Stimulated activated CD8-positive, alpha-beta memory T cell treated with anti-CD3 and anti-CD28 coated beads, Interleukin-7, amount 100 ng/mL, for 48 hours (primary cell): ENCODE measurements around the gene FAM181A.

Source experiments
- DNase-seq, 2 donors: peaks; one replicate each; pipeline ENCODE4 v3.0.0-alpha.2; 2020; ENCODE audit warnings: low read depth in 1 of 2; ENCODE audit errors: extremely low read depth in 1 of 2

The FAM181A gene

GRCh38 chr14:93977171-93977570 is 50.0 kb downstream of the FAM181A start:
- DNase-seq = no peak

- peak in 1 of 2 donors; percentile 77 for DNase-seq
These were observed 50.8 kb downstream of the FAM181A start for GRCh38 chr14:93977790-93978581.

GRCh38 chr14:93978735-93979134 is 51.6 kb downstream of the FAM181A start:
- no peak for DNase-seq
